Measurements from ENCODE around the gene SPPL2B. TPM values are rescaled to one million over a fixed set of nuclear protein-coding genes. Genes with fewer than 3 reads are reported as not detected.

Gene SPPL2B
- total and polyA plus RNA-seq, 12 donors: 17.8 to 69.7 (median 21.2) TPM

DNA sequence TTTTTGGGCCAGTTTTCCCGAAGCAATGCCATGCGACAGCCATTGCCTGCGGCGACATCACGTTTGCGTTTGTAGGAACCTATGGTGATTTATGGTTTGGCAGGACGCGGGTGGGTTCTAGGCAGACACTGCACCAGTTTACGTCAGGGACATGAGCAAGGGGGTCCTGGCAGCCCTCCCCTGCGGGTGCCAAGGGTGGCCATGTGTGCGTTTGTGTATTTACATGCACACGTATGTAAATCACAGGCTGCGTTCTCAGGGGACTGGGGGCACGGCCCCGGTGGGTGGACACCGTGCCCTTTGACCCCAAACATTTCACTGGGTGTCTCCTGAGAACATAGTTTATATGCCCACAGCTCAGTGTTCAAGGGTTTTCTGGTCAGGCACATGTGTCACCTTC, 22.2 kb downstream of the SPPL2B start:
- ATAC-seq: no peak
- Histone ChIP-seq H3K4me1 (peaks cover 0 to 5% (median 0%) of the 10 kb centered on the region in 9 donors), H3K36me3 (peaks cover 0 to 55% (median 13%) of the 10 kb centered on the region in 9 donors), H3K27me3 (no peaks in the 10 kb centered on the region), H3K27ac (no peak overlapping the region), H3K4me3 (no peak overlapping the region), H3K9me3 (no peaks in the 10 kb centered on the region)
- TF ChIP-seq, protein P1, sequence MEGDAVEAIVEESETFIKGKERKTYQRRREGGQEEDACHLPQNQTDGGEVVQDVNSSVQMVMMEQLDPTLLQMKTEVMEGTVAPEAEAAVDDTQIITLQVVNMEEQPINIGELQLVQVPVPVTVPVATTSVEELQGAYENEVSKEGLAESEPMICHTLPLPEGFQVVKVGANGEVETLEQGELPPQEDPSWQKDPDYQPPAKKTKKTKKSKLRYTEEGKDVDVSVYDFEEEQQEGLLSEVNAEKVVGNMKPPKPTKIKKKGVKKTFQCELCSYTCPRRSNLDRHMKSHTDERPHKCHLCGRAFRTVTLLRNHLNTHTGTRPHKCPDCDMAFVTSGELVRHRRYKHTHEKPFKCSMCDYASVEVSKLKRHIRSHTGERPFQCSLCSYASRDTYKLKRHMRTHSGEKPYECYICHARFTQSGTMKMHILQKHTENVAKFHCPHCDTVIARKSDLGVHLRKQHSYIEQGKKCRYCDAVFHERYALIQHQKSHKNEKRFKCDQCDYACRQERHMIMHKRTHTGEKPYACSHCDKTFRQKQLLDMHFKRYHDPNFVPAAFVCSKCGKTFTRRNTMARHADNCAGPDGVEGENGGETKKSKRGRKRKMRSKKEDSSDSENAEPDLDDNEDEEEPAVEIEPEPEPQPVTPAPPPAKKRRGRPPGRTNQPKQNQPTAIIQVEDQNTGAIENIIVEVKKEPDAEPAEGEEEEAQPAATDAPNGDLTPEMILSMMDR (IDR thresholded peaks at IDR 0.05): no peak
- intact Hi-C loops (cut with DNase I): no loop called here
- 94 to 96% methylated on average over 16 of the region's 16 CpGs for WGBS, 2 donors
- DNase-seq: no peak

DNA sequence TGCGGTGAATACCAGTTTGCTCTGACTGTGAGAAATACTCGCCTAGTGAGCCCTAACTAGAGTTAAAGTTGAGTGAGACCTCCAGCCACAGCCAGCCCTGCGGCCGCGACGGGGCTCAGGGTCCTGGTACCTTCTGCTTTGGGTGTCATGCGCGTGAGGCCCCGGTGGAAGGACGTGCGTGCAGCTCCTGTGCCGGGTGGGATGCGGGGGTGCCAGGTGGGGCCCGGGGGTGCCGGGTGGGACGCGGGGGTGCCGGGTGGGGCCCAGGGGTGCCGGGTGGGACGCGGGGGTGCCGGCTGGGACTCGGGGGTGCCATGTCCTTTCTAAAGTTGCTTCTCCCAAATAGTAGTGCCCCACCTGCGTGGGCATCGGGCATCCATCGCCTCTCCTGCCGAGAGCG, 23.1 kb downstream of the SPPL2B start:
- intact Hi-C loops (cut with DNase I): no loop called here
- TF ChIP-seq, protein P1 (IDR thresholded peaks at IDR 0.05): no peak
- 97 to 98% methylated on average over 28 of the region's 28 CpGs for WGBS, 2 donors
- no peaks in the 10 kb centered on the region for H3K9me3 ChIP-seq
- no peak overlapping the region for H3K4me3 ChIP-seq
- H3K36me3 ChIP-seq: peaks cover 0 to 47% (median 13%) of the 10 kb centered on the region in 9 donors
- ATAC-seq: no peak
- no peak for DNase-seq
- no peak overlapping the region for H3K27ac ChIP-seq
- no peaks in the 10 kb centered on the region for H3K4me1 ChIP-seq
- no peaks in the 10 kb centered on the region for H3K27me3 ChIP-seq

DNA sequence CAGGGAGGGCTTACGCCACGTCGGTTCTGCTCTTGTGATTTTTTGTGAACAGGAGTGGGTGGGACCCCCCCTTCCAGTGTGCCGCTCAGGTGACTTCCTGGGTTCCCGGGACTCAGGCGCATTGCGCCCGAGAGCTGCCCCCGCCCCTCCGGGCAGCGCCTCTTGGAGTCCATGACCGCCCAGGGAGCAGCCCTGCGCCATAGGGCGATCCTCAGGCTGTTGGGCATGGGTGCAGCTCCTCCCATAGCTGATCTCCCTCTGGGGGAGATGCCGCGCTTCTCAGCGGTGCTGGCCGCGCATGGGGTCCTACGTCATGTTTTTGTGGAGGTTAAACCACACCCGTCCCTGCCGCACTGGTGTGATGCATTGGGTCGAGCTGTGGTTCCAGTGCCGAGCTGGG, 23.6 kb downstream of the SPPL2B start:
- ATAC-seq: peak in 2 of 8 donors; percentile 24 to 43
- WGBS, 2 donors: 94 to 96% methylated on average over 22 to 24 of the region's 24 CpGs
- H3K4me1 ChIP-seq: no peaks in the 10 kb centered on the region
- intact Hi-C loops (cut with DNase I): no loop called here
- DNase-seq: no peak
- peaks cover 0 to 43% (median 13%) of the 10 kb centered on the region in 9 donors for H3K36me3 ChIP-seq
- no peak overlapping the region for H3K27ac ChIP-seq
- H3K27me3 ChIP-seq: no peaks in the 10 kb centered on the region
- TF ChIP-seq, protein P1 (IDR thresholded peaks at IDR 0.05): no peak
- H3K4me3 ChIP-seq: no peak overlapping the region
- H3K9me3 ChIP-seq: no peaks in the 10 kb centered on the region

- peak in 2 of 8 donors; percentile 11 to 23 for ATAC-seq
- intact Hi-C loops (cut with DNase I): no loop called here
Observed at GRCh38 chr19:2353159-2353886, 24.8 kb downstream of the SPPL2B start.

More at GRCh38 chr19:2353159-2353886, 24.8 kb downstream of the SPPL2B start:
- no peak overlapping the region for H3K4me3 ChIP-seq
- no peaks in the 10 kb centered on the region for H3K27me3 ChIP-seq
- DNase-seq: no peak
- TF ChIP-seq, protein P1 (IDR thresholded peaks at IDR 0.05): no peak
- H3K4me1 ChIP-seq: no peaks in the 10 kb centered on the region
- no peak overlapping the region for H3K27ac ChIP-seq
- 91 to 93% methylated on average over 40 to 45 of the region's 45 CpGs for WGBS, 2 donors
- H3K9me3 ChIP-seq: no peaks in the 10 kb centered on the region
- H3K36me3 ChIP-seq: peaks cover 0 to 43% (median 13%) of the 10 kb centered on the region in 9 donors
